NCI-H1105 treated with DMSO at 0.1 percent for 48 hours (cell line): Measurements from ENCODE around the gene NMB.
"Not testable (repeated sequence)": the region's sequence is repeated elsewhere in the genome, so short reads cannot be mapped to it uniquely, and the experiment has no call there.

ENCODE experiments used
- DNase-seq: peaks from one replicate; lab custom pipeline; 2025; lab: John Stamatoyannopoulos, UW

The NMB gene

GRCh38 chr15:84654689-84655453 is 3.1 kb downstream of the NMB start:
- DNase-seq: peak; percentile 72

DNA sequence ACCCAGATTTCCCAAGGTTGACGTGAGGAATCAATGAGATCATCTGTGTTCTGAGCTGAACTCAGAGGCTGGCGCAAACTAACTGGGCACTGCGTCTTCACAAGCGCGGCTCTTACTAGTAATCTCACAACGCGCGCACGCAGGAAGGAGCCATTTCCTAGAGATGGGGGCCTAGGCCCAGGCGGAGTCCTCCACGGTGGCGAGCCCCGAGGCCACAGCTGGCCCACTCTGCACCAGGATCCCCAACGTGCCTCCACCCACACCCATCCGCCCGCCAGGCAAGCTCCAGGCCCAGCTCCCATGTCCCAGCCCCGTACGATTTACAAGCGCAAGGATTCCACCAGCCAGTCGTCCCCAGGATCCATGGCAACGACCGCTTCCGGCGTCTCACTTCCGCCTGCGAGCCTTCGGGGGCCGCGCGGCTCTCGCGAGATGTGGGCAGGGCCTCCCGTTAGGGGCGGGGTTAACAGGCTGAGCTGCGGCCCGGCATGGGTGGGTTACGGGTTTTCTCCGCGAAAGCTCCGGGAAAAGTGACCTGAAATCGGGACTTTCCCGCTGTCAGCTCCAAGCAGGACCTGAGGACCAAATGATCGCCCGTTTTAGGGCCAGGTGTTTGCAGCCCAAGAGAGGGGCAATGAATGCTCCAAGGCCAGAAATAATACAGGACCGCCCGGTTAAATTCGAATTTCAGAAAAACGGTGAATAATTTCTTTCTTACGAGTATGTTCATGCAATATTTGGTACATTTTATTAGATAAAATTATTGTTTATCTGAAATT is 3.9 kb downstream of the NMB start, which contains the start of gene WDR73:
Gene WDR73, minus strand, starts transcription at position 374 of the 779 bp plus-strand sequence. Its CDS starts 9 bp downstream, at position 365.
- peak; percentile 74 for DNase-seq

- DNase-seq: no peak
These were observed 4.5 kb downstream of the NMB start for GRCh38 chr15:84653584-84653909.

GRCh38 chr15:84649706-84650105 is 8.3 kb downstream of the NMB start:
- DNase-seq: no peak

DNA sequence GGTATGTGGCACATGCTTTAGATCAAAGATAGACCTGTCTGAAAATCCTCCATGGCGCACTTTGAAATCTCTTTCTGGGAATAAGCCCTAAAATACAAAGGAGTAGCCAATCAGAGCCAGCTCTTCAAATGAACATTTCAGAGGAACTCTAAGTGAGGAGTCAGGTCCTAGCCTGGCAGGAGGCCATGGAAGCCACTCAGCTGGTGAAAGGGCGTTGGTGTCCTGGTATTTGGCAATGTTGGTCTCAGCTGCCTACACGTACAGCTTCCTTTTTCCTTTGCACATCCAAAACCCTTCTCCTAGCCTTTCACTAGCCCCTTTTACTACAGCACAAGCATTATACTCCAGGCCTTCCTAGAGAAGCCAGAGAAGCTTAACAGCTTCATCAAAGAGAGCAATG is 9.5 kb downstream of the NMB start:
- no peak for DNase-seq

DNA sequence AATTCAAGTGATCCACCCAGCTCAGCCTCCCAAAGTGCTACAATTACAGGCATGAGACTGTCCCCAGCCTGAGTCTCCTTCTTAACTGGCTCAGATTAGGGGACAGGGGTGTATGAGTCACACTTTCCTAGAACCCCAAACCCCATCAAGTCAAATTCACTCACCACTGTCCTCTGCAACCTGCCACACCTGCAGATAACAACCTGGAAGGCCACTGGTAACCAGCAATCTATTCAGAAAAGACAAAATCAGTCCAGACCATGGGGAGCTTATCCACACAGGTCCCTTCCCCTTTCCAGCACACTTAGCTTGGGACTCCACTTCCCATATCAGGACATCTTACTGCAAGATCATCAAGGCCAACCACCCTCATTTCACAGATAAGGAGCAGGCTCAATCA is 10.3 kb downstream of the NMB start:
- DNase-seq: no peak

DNA sequence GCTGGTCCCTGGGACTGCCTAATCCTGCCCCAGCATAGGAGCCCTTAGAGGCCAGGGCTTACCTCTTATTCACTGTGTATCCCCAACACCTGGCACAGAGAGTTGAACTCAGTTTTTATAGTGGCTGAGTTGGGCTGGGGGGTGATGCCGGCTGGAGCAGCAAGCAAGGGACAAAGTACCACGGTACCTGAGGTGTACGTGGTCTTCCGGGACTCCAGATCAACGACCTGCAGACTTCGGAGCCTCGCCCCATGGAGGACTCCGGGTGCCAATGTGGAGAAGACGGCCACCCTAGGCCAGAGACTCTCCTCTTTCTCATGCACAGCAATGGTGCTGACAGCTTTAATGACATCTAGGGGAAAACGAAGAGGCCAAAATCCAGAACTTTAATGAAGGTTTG is 12.0 kb downstream of the NMB start:
- no peak for DNase-seq

DNA sequence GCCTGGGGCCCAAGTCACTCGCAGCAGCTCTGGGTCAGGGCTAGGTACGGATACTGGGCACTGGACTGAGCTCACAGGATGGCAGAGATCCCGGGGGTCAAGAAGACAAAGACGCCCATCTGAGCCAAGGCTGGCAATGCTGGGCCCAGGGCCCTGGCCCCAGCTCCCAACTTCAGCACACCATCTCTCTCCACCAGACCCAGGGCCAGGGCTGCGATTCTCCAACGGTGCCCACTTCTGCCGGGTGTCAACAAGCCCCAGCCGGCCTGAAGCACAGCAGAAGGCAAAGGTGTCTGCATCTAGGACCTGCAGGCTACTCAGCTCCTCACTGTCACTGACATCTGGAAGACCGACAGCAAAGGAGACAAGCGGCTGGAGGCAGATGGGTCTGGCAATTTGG is 12.5 kb downstream of the NMB start:
- no peak for DNase-seq

GRCh38 chr15:84643838-84644237 is 14.2 kb downstream of the NMB start:
- no peak for DNase-seq

- DNase-seq: not testable (repeated sequence)
These were observed 15.4 kb downstream of the NMB start for GRCh38 chr15:84642640-84643039.

- DNase-seq: not testable (repeated sequence)
These were observed 16.1 kb downstream of the NMB start for GRCh38 chr15:84641871-84642270.

DNA sequence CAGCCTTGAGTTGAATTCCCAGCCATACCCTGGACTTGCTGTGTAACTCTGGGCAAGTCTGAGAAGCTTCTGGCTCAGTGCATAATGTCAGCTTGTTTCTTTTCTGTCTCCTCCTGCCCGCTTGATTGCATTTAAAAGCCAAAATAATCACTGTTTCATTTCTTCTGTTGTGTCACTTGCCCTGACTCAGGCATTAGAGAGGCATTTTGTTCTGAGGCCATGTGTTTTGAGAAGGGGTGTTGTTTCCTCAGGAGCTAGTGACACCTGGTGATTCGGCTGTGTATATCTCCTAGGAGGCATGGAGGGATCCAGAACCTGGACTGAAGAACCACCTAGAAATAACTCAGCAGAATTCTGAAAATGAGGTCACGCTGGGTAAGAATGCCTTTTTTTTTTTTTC is 19.9 kb downstream of the NMB start:
- DNase-seq: no peak

GRCh38 chr15:84634228-84634837 is 23.7 kb downstream of the NMB start:
- DNase-seq: no peak

DNA sequence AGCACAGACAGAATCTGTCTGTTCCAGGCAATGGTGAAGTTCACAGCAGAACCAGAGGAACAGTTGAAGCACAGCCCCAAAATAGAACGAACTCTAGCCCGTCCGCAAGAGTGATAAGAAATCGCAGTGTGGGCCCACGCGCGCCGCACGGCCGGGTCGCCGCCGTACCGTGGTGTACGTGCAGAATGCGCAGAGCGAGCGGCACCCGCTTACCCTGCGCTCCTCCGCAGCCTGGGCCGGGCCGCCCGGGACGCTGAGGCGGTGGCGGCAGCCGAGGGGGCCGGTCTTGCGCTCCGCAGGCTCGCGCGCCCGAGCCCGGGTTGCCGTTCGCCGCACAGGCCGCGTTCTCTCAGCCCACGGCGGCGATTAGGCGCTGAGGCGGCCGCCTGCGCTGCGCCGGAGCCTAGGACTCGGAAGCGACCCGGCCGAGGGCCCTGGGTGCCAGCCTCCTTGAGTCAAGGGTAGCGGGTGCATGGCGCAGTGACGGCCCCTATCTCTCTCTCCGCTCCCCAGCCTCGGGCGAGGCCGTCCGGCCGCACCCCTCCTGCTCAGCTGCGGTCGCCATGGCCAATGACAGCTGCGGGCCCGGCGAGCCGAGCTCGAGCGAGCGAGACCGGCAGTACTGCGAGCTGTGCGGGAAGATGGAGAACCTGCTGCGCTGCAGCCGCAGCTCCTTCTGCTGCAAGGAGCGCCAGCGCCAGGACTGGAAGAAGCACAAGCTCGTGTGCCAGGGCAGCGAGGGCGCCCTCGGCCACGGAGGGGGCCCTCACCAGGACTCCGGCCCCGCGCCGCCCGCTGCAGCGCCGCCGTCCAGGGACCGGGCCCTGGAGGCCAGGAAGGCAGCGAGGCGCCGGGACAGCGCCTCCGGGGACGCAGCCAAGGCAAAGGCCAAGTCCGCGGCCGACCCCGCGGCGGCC is 24.4 kb downstream of the NMB start:
- DNase-seq: peak; percentile 29

- DNase-seq: no peak
These were observed 26.2 kb downstream of the NMB start for GRCh38 chr15:84631706-84632272.

DNA sequence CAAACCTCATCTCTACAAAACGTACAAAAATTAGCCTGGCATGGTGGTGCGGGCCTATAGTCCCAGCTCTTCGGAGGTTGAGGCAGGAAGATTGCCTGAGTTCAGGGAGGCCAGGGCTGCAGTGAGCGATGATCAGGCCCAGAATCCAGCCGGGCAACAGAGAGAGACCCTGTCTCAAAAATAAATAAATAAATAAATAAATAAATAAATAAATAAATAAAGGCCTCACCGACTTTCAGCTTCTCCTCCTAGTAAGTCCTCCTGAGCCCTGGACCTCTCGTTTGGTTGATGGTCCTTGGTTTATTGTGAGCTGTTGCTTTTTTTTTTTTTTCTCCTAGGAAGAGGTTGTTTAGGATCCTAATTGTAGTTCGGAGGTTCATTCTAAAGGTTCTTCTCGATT is 29.0 kb downstream of the NMB start:
- no peak for DNase-seq

DNA sequence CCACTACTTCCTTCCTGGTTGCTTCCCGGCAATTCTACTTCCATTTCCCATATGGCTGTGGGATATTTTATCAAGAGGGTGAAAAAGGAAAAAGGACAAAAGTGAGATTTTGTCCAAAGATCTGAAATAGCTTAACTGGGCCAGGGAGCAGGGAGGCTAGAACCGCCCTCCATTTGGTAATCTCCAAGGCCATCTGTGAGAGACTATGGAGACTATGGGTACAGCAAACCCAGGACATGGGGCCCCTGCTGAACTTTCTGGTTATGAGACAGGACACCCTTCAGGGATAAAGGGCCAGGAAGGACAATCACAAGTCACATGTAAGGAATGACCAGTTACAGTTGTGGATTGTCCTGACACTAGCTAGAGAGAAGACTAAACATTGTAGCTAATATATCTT is 32.9 kb downstream of the NMB start:
- no peak for DNase-seq

- no peak for DNase-seq
These were observed 33.6 kb downstream of the NMB start for GRCh38 chr15:84624359-84624758.

DNA sequence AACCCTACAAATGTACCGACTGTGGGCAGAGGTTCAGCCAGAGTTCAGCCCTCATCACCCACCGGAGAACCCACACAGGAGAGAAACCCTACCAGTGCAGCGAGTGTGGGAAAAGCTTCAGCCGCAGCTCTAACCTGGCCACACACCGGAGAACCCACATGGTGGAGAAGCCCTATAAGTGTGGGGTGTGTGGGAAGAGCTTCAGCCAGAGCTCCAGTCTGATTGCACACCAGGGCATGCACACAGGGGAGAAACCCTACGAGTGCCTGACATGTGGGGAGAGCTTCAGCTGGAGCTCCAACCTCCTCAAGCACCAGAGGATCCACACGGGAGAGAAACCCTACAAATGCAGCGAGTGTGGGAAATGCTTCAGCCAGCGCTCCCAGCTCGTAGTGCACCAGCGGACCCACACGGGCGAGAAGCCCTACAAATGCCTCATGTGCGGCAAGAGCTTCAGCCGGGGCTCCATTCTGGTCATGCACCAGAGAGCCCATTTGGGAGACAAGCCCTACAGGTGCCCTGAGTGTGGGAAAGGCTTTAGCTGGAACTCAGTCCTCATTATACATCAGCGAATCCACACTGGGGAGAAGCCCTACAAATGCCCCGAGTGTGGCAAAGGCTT is 36.5 kb downstream of the NMB start:
- no peak for DNase-seq

DNA sequence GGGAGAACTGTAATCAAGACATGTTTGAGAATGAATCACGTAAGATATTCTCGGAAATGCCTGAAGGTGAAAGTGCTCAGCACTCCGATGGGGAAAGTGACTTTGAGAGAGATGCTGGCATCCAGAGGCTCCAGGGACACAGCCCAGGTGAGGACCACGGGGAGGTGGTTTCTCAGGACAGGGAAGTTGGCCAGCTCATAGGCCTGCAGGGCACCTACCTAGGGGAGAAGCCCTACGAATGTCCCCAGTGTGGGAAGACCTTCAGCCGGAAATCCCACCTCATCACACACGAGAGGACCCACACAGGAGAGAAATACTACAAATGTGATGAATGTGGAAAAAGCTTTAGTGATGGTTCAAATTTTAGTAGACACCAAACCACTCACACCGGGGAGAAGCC is 37.4 kb downstream of the NMB start:
- DNase-seq: no peak

- no peak for DNase-seq
These were observed 41.8 kb downstream of the NMB start for GRCh38 chr15:84616235-84616634.
